ENCODE data around the gene AMBN. TPM values are rescaled to one million over a fixed set of nuclear protein-coding genes. Genes with fewer than 3 reads are reported as not detected.
"Not testable (repeated sequence)": the region's sequence is repeated elsewhere in the genome, so short reads cannot be mapped to it uniquely, and the experiment has no call there.

Gene AMBN
- total RNA-seq, 1 experiment from 2014 or later, result 0.27 TPM

- no peak for DNase-seq
- Mint-ChIP-seq H3K27me3 (ENCODE audit: insufficient read depth, unreplicated experiment) (no peaks in the 10 kb centered on the region), H3K27ac (ENCODE audit: unreplicated experiment) (no peak overlapping the region), H3K9me3 (ENCODE audit: unreplicated experiment) (no peaks in the 10 kb centered on the region), H3K4me3 (ENCODE audit: unreplicated experiment) (no peak overlapping the region), H3K4me1 (ENCODE audit: low read depth, unreplicated experiment) (no peaks in the 10 kb centered on the region), H3K36me3 (ENCODE audit: insufficient read depth, unreplicated experiment) (no peaks in the 10 kb centered on the region)
- no TSS peak for BruUV-seq (replicated peaks)
- no peak overlapping the region for H3K4me3 ChIP-seq (ENCODE audit: low read depth, low read length)
- H3K36me3 ChIP-seq (ENCODE audit: control insufficient read depth, insufficient read depth, low read length), result no peaks in the 10 kb centered on the region
- POLR2A ChIA-PET, result no interaction called here
- CTCF ChIA-PET, result no interaction called here
- peaks cover 4% of the 10 kb centered on the region; the same call in 1 of the 2 replicates for H3K4me1 ChIP-seq
- H3K27me3 ChIP-seq (replicated peaks; ENCODE audit: control insufficient read depth, insufficient read depth, low read length), result no peaks in the 10 kb centered on the region
- TF ChIP-seq CTCF (IDR thresholded peaks at IDR 0.05; ENCODE audit: insufficient read depth in 1 of 2, low read depth in 1 of 2, low read length in 1 of 2, severe bottlenecking in 1 of 2, unreplicated experiment in 1 of 2), result no peak
- intact Hi-C loops (cut with micrococcal nuclease; ENCODE audit: unreplicated experiment), result no loop called here
- H3K9me3 ChIP-seq, result no peaks in the 10 kb centered on the region
Measured at GRCh38 chr4:70634482-70634881, 42.4 kb downstream of the AMBN start.

GRCh38 chr4:70637239-70637913 is 45.3 kb downstream of the AMBN start:
- Mint-ChIP-seq H3K4me3 (ENCODE audit: unreplicated experiment) (no peak overlapping the region), H3K27me3 (ENCODE audit: insufficient read depth, unreplicated experiment) (peaks cover 5% of the 10 kb centered on the region), H3K36me3 (ENCODE audit: insufficient read depth, unreplicated experiment) (no peaks in the 10 kb centered on the region), H3K4me1 (ENCODE audit: low read depth, unreplicated experiment) (no peaks in the 10 kb centered on the region), H3K9me3 (ENCODE audit: unreplicated experiment) (no peaks in the 10 kb centered on the region), H3K27ac (ENCODE audit: unreplicated experiment) (no peak overlapping the region)
- BruUV-seq (replicated peaks), result no TSS peak
- Histone ChIP-seq H3K27me3 (replicated peaks; ENCODE audit: control insufficient read depth, insufficient read depth, low read length) (no peaks in the 10 kb centered on the region), H3K4me3 (ENCODE audit: low read depth, low read length) (no peak overlapping the region), H3K36me3 (ENCODE audit: control insufficient read depth, insufficient read depth, low read length) (no peaks in the 10 kb centered on the region), H3K9me3 (no peaks in the 10 kb centered on the region), H3K4me1 (no peaks in the 10 kb centered on the region)
- intact Hi-C loops (cut with micrococcal nuclease; ENCODE audit: unreplicated experiment), result no loop called here
- DNase-seq, result no peak
- POLR2A ChIA-PET, result no interaction called here
- TF ChIP-seq CTCF (IDR thresholded peaks at IDR 0.05; ENCODE audit: insufficient read depth in 1 of 2, low read depth in 1 of 2, low read length in 1 of 2, severe bottlenecking in 1 of 2, unreplicated experiment in 1 of 2), result no peak
- CTCF ChIA-PET, result no interaction called here

GRCh38 chr4:70640192-70640591 is 48.1 kb downstream of the AMBN start:
- Mint-ChIP-seq H3K4me3 (ENCODE audit: unreplicated experiment) (no peak overlapping the region), H3K4me1 (ENCODE audit: low read depth, unreplicated experiment) (no peaks in the 10 kb centered on the region), H3K27ac (ENCODE audit: unreplicated experiment) (no peak overlapping the region), H3K27me3 (ENCODE audit: insufficient read depth, unreplicated experiment) (peaks cover 5% of the 10 kb centered on the region), H3K9me3 (ENCODE audit: unreplicated experiment) (no peaks in the 10 kb centered on the region), H3K36me3 (ENCODE audit: insufficient read depth, unreplicated experiment) (no peaks in the 10 kb centered on the region)
- Histone ChIP-seq H3K9me3 (no peaks in the 10 kb centered on the region), H3K36me3 (ENCODE audit: control insufficient read depth, insufficient read depth, low read length) (no peaks in the 10 kb centered on the region), H3K27me3 (replicated peaks; ENCODE audit: control insufficient read depth, insufficient read depth, low read length) (no peaks in the 10 kb centered on the region), H3K4me1 (no peaks in the 10 kb centered on the region), H3K4me3 (ENCODE audit: low read depth, low read length) (no peak overlapping the region)
- POLR2A ChIA-PET, result no interaction called here
- TF ChIP-seq CTCF (IDR thresholded peaks at IDR 0.05; ENCODE audit: insufficient read depth in 1 of 2, low read depth in 1 of 2, low read length in 1 of 2, severe bottlenecking in 1 of 2, unreplicated experiment in 1 of 2), result no peak
- DNase-seq, result no peak
- BruUV-seq (replicated peaks), result no TSS peak
- intact Hi-C loops (cut with micrococcal nuclease; ENCODE audit: unreplicated experiment), result no loop called here
- CTCF ChIA-PET, result no interaction called here

GRCh38 chr4:70650741-70651140 is 58.7 kb downstream of the AMBN start:
- CTCF ChIA-PET; DNase-seq; H3K9me3 ChIP-seq; H3K36me3 Mint-ChIP-seq (ENCODE audit: insufficient read depth, unreplicated experiment); H3K27me3 Mint-ChIP-seq (ENCODE audit: insufficient read depth, unreplicated experiment); H3K4me3 Mint-ChIP-seq (ENCODE audit: unreplicated experiment); H3K27me3 ChIP-seq (replicated peaks; ENCODE audit: control insufficient read depth, insufficient read depth, low read length); POLR2A ChIA-PET; H3K27ac Mint-ChIP-seq (ENCODE audit: unreplicated experiment); BruUV-seq (replicated peaks); H3K4me3 ChIP-seq (ENCODE audit: low read depth, low read length); H3K4me1 Mint-ChIP-seq (ENCODE audit: low read depth, unreplicated experiment); H3K9me3 Mint-ChIP-seq (ENCODE audit: unreplicated experiment); H3K36me3 ChIP-seq (ENCODE audit: control insufficient read depth, insufficient read depth, low read length); H3K4me1 ChIP-seq: not testable (repeated sequence)
- intact Hi-C loops (cut with micrococcal nuclease; ENCODE audit: unreplicated experiment), result loop anchor here (5.0 kb wide), 1 partner anchor 57 kb away; no protein-coding TSS in a partner anchor

Measured in Caco-2 (cell line).